Esophagus muscularis mucosa (tissue), 3 donors: ENCODE results near the gene PDE6C.

Experiments used
- POLR2A ChIP-seq: fragments of 450-650 bp; IDR thresholded peaks from one replicate; pipeline ENCODE4 v1.6.1; 2017; ENCODE audit warnings: antibody characterized with exemption, moderate library complexity, mild to moderate bottlenecking, low read depth
- TF ChIP-seq, protein P1 (sequence below), 3 experiments: fragments of 200-600 bp in 2 of 3; fragments of 450-650 bp in 1 of 3; sonication (generic) in 2 of 3; IDR thresholded peaks; one replicate each; pipeline ENCODE4 v1.5.1; 2017 to 2019; ENCODE audit warnings: antibody characterized with exemption in 3 of 3, mild to moderate bottlenecking in 2 of 3, moderate library complexity in 1 of 3

DNA sequence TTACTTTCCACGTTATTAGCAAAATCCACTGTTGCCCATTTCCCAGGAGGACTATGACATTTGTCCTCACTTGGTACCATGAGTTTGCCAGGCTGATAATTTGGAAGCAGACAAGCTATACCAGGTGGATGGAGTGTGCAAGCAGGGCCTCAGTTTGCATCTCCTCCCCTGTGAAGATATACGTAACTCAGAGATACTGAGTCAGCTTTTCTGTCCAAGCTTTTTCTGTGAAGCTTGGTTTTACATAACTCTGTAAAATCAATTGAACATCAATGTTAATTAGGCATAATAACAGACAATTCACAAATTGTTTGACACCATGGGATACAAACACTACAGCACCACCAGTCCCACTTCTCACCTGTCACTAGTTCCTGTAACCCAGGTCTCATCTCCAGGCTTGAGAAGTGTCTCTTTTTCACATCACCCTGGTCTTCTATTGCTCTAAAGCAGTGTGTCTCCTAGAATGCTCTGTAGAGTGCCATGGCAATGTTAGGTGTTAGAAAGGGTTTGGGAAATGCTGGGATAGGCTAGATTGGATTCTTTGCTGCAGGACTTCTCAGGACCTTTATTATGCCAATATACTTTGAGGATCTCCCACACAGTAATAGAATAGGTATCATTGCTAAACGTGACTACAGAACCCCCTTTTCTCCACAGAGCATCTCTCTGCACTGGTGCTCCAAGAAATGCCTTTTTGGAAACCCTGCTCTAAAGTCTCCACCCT, 32.2 kb upstream of the PDE6C start:
- TF ChIP-seq, protein P1, sequence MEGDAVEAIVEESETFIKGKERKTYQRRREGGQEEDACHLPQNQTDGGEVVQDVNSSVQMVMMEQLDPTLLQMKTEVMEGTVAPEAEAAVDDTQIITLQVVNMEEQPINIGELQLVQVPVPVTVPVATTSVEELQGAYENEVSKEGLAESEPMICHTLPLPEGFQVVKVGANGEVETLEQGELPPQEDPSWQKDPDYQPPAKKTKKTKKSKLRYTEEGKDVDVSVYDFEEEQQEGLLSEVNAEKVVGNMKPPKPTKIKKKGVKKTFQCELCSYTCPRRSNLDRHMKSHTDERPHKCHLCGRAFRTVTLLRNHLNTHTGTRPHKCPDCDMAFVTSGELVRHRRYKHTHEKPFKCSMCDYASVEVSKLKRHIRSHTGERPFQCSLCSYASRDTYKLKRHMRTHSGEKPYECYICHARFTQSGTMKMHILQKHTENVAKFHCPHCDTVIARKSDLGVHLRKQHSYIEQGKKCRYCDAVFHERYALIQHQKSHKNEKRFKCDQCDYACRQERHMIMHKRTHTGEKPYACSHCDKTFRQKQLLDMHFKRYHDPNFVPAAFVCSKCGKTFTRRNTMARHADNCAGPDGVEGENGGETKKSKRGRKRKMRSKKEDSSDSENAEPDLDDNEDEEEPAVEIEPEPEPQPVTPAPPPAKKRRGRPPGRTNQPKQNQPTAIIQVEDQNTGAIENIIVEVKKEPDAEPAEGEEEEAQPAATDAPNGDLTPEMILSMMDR (IDR thresholded peaks at IDR 0.05) = no peak
- TF ChIP-seq POLR2A = no peak
